Brain microvascular endothelial cell (primary cell): ENCODE data around the gene ANO1.
"Not testable (repeated sequence)": the region's sequence is repeated elsewhere in the genome, so short reads cannot be mapped to it uniquely, and the experiment has no call there.

Source experiments
- DNase-seq: peaks from one replicate; pipeline ENCODE4 v3.0.0-alpha.2; 2020
- H3K27ac ChIP-seq: fragments of 250-450 bp; sonication (Bioruptor Pico); 2 replicates; pipeline ENCODE4 v1.5.1; 2020; ENCODE audit warnings: mild to moderate bottlenecking, moderate library complexity
- H3K27me3 ChIP-seq: fragments of 250-450 bp; sonication (Bioruptor Pico); replicated peaks from 2 replicates; pipeline ENCODE4 v1.5.1; 2020; ENCODE audit warnings: mild to moderate bottlenecking
- H3K36me3 ChIP-seq: fragments of 250-450 bp; sonication (Bioruptor Pico); replicated peaks from 2 replicates; pipeline ENCODE4 v1.5.1; 2020; ENCODE audit warnings: mild to moderate bottlenecking
- H3K4me3 ChIP-seq: 2 replicates; pipeline ENCODE4 v1.5.1; 2011; ENCODE audit warnings: low read depth, mild to moderate bottlenecking, control low read depth, low read length, moderate library complexity
- CTCF ChIP-seq: IDR thresholded peaks from 2 replicates; pipeline ENCODE4 v1.5.1; 2011; ENCODE audit warnings: low read depth, mild to moderate bottlenecking, moderate library complexity, low read length, control low read depth, inconsistent platforms; ENCODE audit errors: missing control alignments
- in situ Hi-C: cut with HindIII; loops from 2 replicates; pipeline ENCODE4 v1.10.0; 2017; ENCODE audit warnings: low sequenced_read_pairs, low pct_ligation_motif_present

The ANO1 gene

GRCh38 chr11:70032470-70032795, 45.7 kb upstream of the ANO1 start:
- H3K4me3 ChIP-seq, result no peak overlapping the region
- no peaks in the 10 kb centered on the region for H3K27me3 ChIP-seq
- H3K27ac ChIP-seq, result no peak overlapping the region
- DNase-seq, result no peak
- H3K36me3 ChIP-seq, result no peaks in the 10 kb centered on the region
- in situ Hi-C loops, result loop anchor here (25.0 kb wide), 1 partner anchor 155 kb away; no protein-coding TSS in a partner anchor
- no peak for TF ChIP-seq CTCF

- TF ChIP-seq CTCF, result no peak
- H3K4me3 ChIP-seq, result no peak overlapping the region
Observed at GRCh38 chr11:70032943-70033710, 45.0 kb upstream of the ANO1 start.

GRCh38 chr11:70033711-70034070, 44.4 kb upstream of the ANO1 start:
- DNase-seq, result no peak
- TF ChIP-seq CTCF, result no peak
- in situ Hi-C loops, result loop anchor here (25.0 kb wide), 1 partner anchor 154 kb away; no protein-coding TSS in a partner anchor
- Histone ChIP-seq H3K36me3 (no peaks in the 10 kb centered on the region), H3K4me3 (no peak overlapping the region), H3K27ac (no peak overlapping the region), H3K27me3 (no peaks in the 10 kb centered on the region)

More at GRCh38 chr11:70032943-70033710, 45.0 kb upstream of the ANO1 start:
- in situ Hi-C loops, result loop anchor here (25.0 kb wide), 1 partner anchor 154 kb away; no protein-coding TSS in a partner anchor
- no peaks in the 10 kb centered on the region for H3K27me3 ChIP-seq
- no peak for DNase-seq
- H3K27ac ChIP-seq, result no peak overlapping the region
- H3K36me3 ChIP-seq, result no peaks in the 10 kb centered on the region

GRCh38 chr11:70034740-70035365, 43.3 kb upstream of the ANO1 start:
- Histone ChIP-seq H3K27me3 (no peaks in the 10 kb centered on the region), H3K4me3 (no peak overlapping the region), H3K27ac (no peak overlapping the region), H3K36me3 (no peaks in the 10 kb centered on the region)
- in situ Hi-C loops, result loop anchor here (25.0 kb wide), 1 partner anchor 152 kb away; no protein-coding TSS in a partner anchor
- no peak for TF ChIP-seq CTCF
- DNase-seq, result no peak

- not testable (repeated sequence) for H3K36me3 ChIP-seq, DNase-seq, H3K27ac ChIP-seq, H3K27me3 ChIP-seq, H3K4me3 ChIP-seq
- in situ Hi-C loops, result loop anchor here (25.0 kb wide), 1 partner anchor 152 kb away; no protein-coding TSS in a partner anchor
Observed at GRCh38 chr11:70035665-70036064, 42.5 kb upstream of the ANO1 start.
